Upper lobe of right lung (tissue), 1 donor: ENCODE results near the gene BTBD2. TPM values are rescaled to one million over a fixed set of nuclear protein-coding genes. Genes with fewer than 3 reads are reported as not detected.

Experiments
- ATAC-seq: fragments of 200-7000 bp; cut with Tn5 transposase; one replicate; pipeline ENCODE4 v1.9.1; 2020; ENCODE audit warnings: mild to moderate bottlenecking, moderate library complexity
- DNase-seq: peaks from one replicate; pipeline ENCODE4 v3.0.0-alpha.2; 2020
- H3K27ac ChIP-seq: fragments of 200-600 bp; one replicate; pipeline ENCODE4 v1.8.0; 2022
- H3K27me3 ChIP-seq: fragments of 200-600 bp; one replicate; pipeline ENCODE4 v1.8.0; 2022; ENCODE audit warnings: mild to moderate bottlenecking
- H3K36me3 ChIP-seq: fragments of 200-600 bp; one replicate; pipeline ENCODE4 v1.8.0; 2022
- H3K4me1 ChIP-seq: fragments of 200-600 bp; one replicate; pipeline ENCODE4 v1.8.0; 2022
- H3K4me3 ChIP-seq: fragments of 200-600 bp; one replicate; pipeline ENCODE4 v1.8.0; 2022; ENCODE audit warnings: mild to moderate bottlenecking
- H3K9me3 ChIP-seq: fragments of 200-600 bp; one replicate; pipeline ENCODE4 v1.8.0; 2022
- CTCF ChIP-seq: fragments of 200-600 bp; IDR thresholded peaks from one replicate; pipeline ENCODE4 v1.8.0; 2022; ENCODE audit warnings: antibody characterized with exemption
- intact Hi-C: fragments of 100-400 bp; cut with DNase I; formaldehyde crosslinking; loops from one replicate; pipeline ENCODE4 v1.11.0; 2022
- total RNA-seq: library from RNA; stranded (reverse); fragmentation: NEBNext Ultra II Directional; extraction: Animal tissue kit (Norgen Biotek cat#: 25700); gene quantifications from one replicate; pipeline ENCODE4 v1.2.1, GENCODE V29; 2021
- donor health status: DM: no; HTN: yes; CAD: no; lungs with severe emphysema.

Gene BTBD2
- total RNA-seq, 1 donor from 2014 or later: 56.5 TPM

DNA sequence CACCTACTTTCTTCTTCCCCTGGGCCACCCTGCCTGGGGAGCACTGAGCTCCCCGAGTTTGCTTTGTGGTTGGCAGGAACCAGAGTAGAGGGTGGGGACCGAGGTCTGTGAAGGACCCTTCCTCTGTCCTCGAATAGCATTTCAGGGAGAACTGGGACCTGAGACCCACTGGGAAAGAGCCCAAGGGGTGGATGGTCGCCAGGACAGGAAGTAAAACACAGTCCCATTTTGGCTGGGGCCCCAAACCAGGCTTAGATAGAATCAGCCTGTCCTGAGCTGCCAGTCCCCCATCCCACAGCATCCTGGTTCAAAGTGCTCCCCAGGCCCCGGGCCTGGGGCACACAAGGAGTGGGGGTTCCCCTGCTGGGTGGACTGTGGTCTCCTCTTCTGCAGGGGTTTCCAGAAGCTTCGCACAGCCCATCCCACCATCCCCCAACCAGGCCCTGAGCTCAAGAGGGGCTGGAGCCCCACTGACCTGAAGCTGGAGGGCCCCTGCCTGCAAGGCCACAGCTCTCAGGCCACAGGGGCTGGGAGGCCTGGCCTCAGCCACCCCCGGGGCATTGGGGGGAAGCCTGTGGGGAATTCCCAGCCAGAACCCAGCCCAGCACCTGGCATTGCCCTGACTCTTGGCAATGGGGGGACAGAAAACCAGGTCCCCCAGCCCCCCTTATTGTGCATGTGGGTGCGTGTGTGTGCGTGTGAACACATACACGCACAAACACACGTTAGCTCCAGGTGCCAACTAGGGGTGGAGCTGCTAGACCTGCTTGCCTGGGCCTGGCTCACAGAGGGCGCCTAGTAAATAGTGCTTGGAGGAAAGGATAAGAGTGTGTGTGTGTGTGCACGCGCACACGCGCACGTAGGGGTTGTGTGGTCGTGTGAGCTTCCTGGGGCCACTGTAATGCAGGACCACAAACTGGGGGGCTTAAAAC is 36.5 kb upstream of the BTBD2 start:
- Histone ChIP-seq H3K4me1 (peaks cover 68% of the 10 kb centered on the region), H3K9me3 (no peaks in the 10 kb centered on the region), H3K27me3 (no peaks in the 10 kb centered on the region), H3K4me3 (peak overlapping the region; percentile 97), H3K27ac (peak overlapping the region; percentile 91), H3K36me3 (peaks cover 21% of the 10 kb centered on the region)
- intact Hi-C loops: no loop called here
- DNase-seq: no peak
- no peak for TF ChIP-seq CTCF
- no peak for ATAC-seq

DNA sequence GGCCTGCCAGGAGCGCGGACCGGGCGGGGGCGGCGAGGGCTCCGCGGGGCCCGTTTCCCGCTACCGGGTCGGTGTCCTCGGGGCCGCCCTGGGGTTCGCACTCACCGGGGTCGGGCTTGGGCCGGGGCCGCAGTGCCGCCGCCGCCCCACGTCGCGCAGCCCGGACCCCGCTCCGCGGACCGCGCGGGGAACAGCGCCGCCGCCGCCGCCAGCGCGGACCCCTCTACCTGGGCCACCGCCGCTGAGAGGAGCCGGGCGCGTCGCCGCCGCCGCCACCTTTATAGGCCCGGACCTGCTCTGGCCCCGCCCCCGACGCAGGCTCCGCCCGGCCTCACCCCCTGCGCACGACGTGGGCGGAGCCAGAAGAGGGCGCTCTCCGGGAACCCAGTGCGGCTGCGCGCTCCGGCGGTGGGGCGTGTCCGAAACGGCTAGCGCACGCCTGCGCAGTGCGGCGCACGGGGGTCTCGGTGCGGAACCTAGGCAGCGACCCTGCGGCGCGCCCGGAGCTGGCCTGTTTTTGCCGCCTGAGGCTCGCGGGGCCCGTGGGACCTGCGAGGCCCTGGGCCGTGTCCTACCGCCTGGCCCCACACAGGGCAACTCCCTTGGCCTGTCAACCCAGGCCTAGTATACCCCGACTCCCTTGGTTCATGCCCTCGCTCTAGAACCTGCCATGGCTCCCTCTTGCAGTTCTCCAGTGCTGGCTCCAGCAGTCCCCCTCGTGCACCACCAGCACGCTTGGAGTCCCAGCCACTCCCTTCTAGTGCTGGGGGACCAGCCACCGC is 35.7 kb upstream of the BTBD2 start, which contains the start of gene MKNK2:
MKNK2 (minus strand) TSS at position 254 of the 782 bp plus-strand sequence. CDS start 393 bp downstream, outside the sequence.
- H3K27ac ChIP-seq: peak within 1 kb of the TSS; percentile 95

DNA sequence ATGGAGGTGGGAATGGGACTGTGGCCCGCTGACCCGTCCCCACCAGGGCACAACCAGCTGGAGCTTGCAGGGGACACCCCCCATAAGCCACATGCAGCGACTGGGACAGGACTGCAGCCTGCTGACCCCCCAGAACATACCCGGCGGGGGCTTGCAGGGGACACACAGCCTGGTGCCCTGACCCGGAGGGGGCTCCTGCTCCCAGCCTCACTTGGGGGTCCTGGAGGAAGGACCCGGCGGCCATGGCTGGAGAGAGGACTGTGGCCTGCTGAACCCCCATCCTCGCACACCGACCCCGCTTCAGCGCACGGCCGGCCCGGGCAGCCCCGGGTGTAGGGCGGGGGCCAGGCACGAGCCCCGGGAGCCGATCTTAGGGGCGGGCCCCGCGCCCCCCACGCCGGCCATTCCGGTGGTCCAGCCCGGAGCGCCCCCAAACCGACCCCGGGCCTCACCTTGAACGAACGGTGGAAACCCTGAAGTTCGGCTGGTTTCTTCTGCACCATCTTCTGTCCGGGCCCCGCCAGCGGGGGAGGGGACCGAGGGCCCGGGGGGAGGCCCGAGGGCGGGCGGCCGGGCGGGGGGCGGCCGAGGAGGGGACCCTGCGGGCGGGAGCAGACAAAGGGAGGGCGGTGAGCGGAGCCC is 35.0 kb upstream of the BTBD2 start:
- intact Hi-C loops: no loop called here
- no peak for TF ChIP-seq CTCF
- DNase-seq (no peak), ATAC-seq (peak; percentile 0)
- H3K4me3 ChIP-seq: peak overlapping the region; percentile 97
- peaks cover 37% of the 10 kb centered on the region for H3K36me3 ChIP-seq
- no peaks in the 10 kb centered on the region for H3K9me3 ChIP-seq
- H3K27me3 ChIP-seq: no peaks in the 10 kb centered on the region
- H3K4me1 ChIP-seq: peaks cover 71% of the 10 kb centered on the region
- peak overlapping the region; percentile 95 for H3K27ac ChIP-seq

More for the DNA sequence above, 35.7 kb upstream of the BTBD2 start, which contains the start of gene MKNK2:
- peaks cover 71% of the 10 kb centered on the region for H3K4me1 ChIP-seq
- peaks cover 30% of the 10 kb centered on the region for H3K36me3 ChIP-seq
- peak; percentile 47 for TF ChIP-seq CTCF
- H3K27me3 ChIP-seq: no peaks in the 10 kb centered on the region
- H3K9me3 ChIP-seq: no peaks in the 10 kb centered on the region
- intact Hi-C loops: no loop called here
- DNase-seq: peak; percentile 96
- peak; percentile 80 for ATAC-seq
- peak within 1 kb of the TSS; percentile 97 for H3K4me3 ChIP-seq

DNA sequence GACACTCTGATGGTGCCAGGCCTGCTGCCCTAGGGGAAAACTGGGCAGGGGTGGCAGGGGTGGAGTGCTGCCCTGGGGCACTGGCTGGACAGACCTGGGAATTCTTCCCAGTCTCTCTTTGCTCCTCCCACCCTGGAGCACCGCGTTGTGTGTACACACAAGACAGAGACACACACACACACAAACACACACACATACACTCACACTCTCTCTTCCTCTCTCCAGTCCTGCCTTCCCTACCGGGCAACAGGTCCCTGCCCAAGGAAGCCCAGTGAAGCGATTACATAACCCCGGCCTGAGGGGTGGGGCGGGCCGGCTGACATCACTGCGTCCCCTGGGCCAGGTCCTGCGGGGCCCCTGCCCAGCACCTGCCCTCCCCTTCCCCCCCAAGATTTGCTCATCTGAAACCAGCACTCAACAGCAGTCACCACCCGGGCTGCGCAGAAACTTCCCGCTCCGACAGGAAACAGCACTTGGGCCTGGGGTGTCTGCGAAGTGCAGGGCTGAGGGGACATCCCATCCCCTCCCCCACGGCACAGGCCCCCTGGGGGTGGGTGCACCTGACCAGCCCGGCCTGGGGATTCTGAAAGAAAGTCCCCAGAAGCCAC is 34.3 kb upstream of the BTBD2 start:
- peak overlapping the region; percentile 97 for H3K4me3 ChIP-seq
- peak; percentile 76 for ATAC-seq
- H3K27ac ChIP-seq: peak overlapping the region; percentile 95
- intact Hi-C loops: no loop called here
- H3K4me1 ChIP-seq: peaks cover 73% of the 10 kb centered on the region
- DNase-seq: peak; percentile 94
- H3K36me3 ChIP-seq: peaks cover 43% of the 10 kb centered on the region
- no peaks in the 10 kb centered on the region for H3K27me3 ChIP-seq
- no peak for TF ChIP-seq CTCF
- H3K9me3 ChIP-seq: no peaks in the 10 kb centered on the region
